ENCODE results near the gene BPIFB6.

Gene BPIFB6

GRCh38 chr20:33092361-33092760, 60.9 kb downstream of the BPIFB6 start:
- DNase-seq: no peak

- DNase-seq: no peak
These were observed 61.6 kb downstream of the BPIFB6 start for GRCh38 chr20:33093074-33093473.

- no peak for DNase-seq
These were observed 62.1 kb downstream of the BPIFB6 start for GRCh38 chr20:33093582-33093981.
